Measurements from ENCODE around the gene KIF16B. TPM values are rescaled to one million over a fixed set of nuclear protein-coding genes. Genes with fewer than 3 reads are reported as not detected.

The KIF16B gene
- total RNA-seq, 1 donor from 2014 or later: 19.0 TPM

GRCh38 chr20:16500197-16500596 is 73.1 kb downstream of the KIF16B start:
- FAIRE-seq: no peak
- H3K36me3 ChIP-seq (ENCODE audit: control insufficient read depth, insufficient read depth, low read length): peaks cover 8% of the 10 kb centered on the region

DNA sequence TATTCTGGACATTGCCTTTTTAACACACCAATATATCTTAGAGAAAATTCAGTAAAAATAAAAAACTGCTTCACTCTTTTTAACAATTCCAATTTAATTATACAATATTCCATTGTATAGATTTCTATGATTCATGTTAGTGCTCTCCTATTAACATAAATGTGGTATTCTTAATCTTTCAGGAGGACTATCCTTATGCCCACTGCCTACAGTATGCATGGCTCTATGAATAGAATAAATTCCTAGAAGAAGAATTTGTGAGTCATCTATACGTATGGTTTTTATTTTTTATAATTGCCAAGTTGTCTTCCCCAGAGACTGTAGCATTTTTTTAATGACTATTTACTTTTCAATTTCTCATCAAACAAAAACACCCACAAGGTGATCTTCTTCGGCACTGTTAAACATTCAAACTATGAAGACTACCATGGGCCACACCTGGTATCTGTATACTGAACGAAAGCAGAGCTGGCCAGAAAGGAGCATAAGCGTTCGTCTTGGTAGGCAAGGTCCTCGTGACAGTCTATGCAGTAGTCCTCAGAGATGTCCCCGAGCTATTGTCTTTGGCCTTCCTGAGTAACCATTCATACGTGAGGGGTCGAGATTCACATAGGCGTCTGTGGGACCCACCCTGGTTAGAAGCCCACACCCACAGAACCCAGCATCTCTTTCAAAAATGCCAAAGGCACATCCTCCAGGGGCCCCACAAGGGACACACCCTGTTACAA is 74.6 kb downstream of the KIF16B start:
- FAIRE-seq (no peak), DNase-seq (ENCODE audit: low read depth) (peak; percentile 6)
- Histone ChIP-seq H3K36me3 (ENCODE audit: control insufficient read depth, insufficient read depth, low read length) (peaks cover 8% of the 10 kb centered on the region), H3K4me3 (ENCODE audit: low read depth, low read length) (no peak overlapping the region), H3K27me3 (ENCODE audit: control insufficient read depth, insufficient read depth, low read length) (no peaks in the 10 kb centered on the region)
- TF ChIP-seq CTCF (IDR thresholded peaks at IDR 0.05; ENCODE audit: insufficient read depth, low read length, severe bottlenecking): no peak

More at GRCh38 chr20:16500197-16500596, 73.1 kb downstream of the KIF16B start:
- H3K4me3 ChIP-seq (ENCODE audit: low read depth, low read length): no peak overlapping the region
- TF ChIP-seq CTCF (IDR thresholded peaks at IDR 0.05; ENCODE audit: insufficient read depth, low read length, severe bottlenecking): no peak
- no peaks in the 10 kb centered on the region for H3K27me3 ChIP-seq (ENCODE audit: control insufficient read depth, insufficient read depth, low read length)
- no peak for DNase-seq (ENCODE audit: low read depth)

GRCh38 chr20:16497896-16498295 is 75.4 kb downstream of the KIF16B start:
- DNase-seq (ENCODE audit: low read depth) (no peak), FAIRE-seq (no peak)
- Histone ChIP-seq H3K4me3 (ENCODE audit: low read depth, low read length) (no peak overlapping the region), H3K27me3 (ENCODE audit: control insufficient read depth, insufficient read depth, low read length) (no peaks in the 10 kb centered on the region), H3K36me3 (ENCODE audit: control insufficient read depth, insufficient read depth, low read length) (peaks cover 8% of the 10 kb centered on the region)
- TF ChIP-seq CTCF (IDR thresholded peaks at IDR 0.05; ENCODE audit: insufficient read depth, low read length, severe bottlenecking): no peak

- DNase-seq (ENCODE audit: low read depth) (no peak), FAIRE-seq (no peak)
- Histone ChIP-seq H3K4me3 (ENCODE audit: low read depth, low read length) (no peak overlapping the region), H3K27me3 (ENCODE audit: control insufficient read depth, insufficient read depth, low read length) (no peaks in the 10 kb centered on the region), H3K36me3 (ENCODE audit: control insufficient read depth, insufficient read depth, low read length) (peaks cover 15% of the 10 kb centered on the region)
- TF ChIP-seq CTCF (IDR thresholded peaks at IDR 0.05; ENCODE audit: insufficient read depth, low read length, severe bottlenecking): no peak
Observed at GRCh38 chr20:16493486-16493885, 79.8 kb downstream of the KIF16B start.

GRCh38 chr20:16491294-16491905 is 81.8 kb downstream of the KIF16B start:
- DNase-seq (ENCODE audit: low read depth) (no peak), FAIRE-seq (peak; percentile 82)
- no peaks in the 10 kb centered on the region for H3K27me3 ChIP-seq (ENCODE audit: control insufficient read depth, insufficient read depth, low read length)
- H3K4me3 ChIP-seq (ENCODE audit: low read depth, low read length): no peak overlapping the region
- TF ChIP-seq CTCF (IDR thresholded peaks at IDR 0.05; ENCODE audit: insufficient read depth, low read length, severe bottlenecking): no peak
- peaks cover 13% of the 10 kb centered on the region for H3K36me3 ChIP-seq (ENCODE audit: control insufficient read depth, insufficient read depth, low read length)

All from bronchial epithelial cell (primary cell).